Measurements from ENCODE around the gene WASF2.

DNA sequence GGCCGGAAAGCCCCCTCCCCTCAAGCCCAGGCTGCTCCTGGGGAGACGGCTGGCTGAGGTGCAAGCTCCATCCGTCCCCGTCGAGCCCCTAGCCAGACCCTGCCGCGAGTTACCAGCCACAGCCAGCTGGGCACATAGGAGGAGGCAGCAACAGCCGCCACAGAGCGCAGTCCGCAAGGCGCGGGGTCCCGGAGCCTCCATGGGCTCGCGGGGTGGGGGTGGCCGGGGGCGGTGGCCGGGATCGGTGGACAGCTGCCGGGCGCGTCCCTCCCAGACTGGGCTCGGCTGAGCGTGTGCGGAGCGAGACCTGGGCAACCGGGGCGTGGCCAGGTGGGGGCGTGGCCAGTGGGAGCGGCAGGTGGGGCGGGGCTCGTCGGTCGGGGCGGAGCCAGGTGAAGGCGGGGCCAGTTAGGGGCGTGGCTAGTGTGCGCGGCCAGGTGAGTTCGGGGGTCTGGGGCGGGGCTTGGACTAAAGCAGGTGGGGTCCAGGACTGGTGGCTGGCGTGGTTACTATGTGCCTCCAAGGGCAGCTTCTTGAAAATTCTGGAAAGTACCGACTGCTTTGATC lies 106.8 kb downstream of the WASF2 start, which contains the start of gene CD164L2:
- TF ChIP-seq, protein P1, sequence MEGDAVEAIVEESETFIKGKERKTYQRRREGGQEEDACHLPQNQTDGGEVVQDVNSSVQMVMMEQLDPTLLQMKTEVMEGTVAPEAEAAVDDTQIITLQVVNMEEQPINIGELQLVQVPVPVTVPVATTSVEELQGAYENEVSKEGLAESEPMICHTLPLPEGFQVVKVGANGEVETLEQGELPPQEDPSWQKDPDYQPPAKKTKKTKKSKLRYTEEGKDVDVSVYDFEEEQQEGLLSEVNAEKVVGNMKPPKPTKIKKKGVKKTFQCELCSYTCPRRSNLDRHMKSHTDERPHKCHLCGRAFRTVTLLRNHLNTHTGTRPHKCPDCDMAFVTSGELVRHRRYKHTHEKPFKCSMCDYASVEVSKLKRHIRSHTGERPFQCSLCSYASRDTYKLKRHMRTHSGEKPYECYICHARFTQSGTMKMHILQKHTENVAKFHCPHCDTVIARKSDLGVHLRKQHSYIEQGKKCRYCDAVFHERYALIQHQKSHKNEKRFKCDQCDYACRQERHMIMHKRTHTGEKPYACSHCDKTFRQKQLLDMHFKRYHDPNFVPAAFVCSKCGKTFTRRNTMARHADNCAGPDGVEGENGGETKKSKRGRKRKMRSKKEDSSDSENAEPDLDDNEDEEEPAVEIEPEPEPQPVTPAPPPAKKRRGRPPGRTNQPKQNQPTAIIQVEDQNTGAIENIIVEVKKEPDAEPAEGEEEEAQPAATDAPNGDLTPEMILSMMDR (IDR thresholded peaks at IDR 0.05), result no peak
- TF ChIP-seq ZFX (IDR thresholded peaks at IDR 0.05; ENCODE audit: borderline replicate concordance), result no peak
